IMR-90 (cell line): ENCODE measurements around the gene NDUFAF2. TPM values are rescaled to one million over a fixed set of nuclear protein-coding genes. Genes with fewer than 3 reads are reported as not detected.

Experiments
- ATAC-seq: fragments of 200-7000 bp; cut with Tn5 transposase; 2 replicates; pipeline ENCODE4 v1.9.1; 2020; ENCODE audit warnings: low read depth, mild to moderate bottlenecking, moderate library complexity
- BruUV-seq: library from RNA; stranded (reverse); fragments of 400-500 nt; replicated peaks from 2 replicates; lab custom pipeline; 2021; lab: Mats Ljungman, UMichigan
- CTCF ChIA-PET: fragments of 300-600 bp; formaldehyde crosslinking; extraction: SDS; loops from one replicate; lab custom pipeline; 2021; ENCODE audit warnings: antibody characterized with exemption; lab: Yijun Ruan, JAX
- POLR2A ChIA-PET: fragments of 300-600 bp; sonication (Branson Sonifier 250); formaldehyde crosslinking; loops from one replicate; lab custom pipeline; 2022; ENCODE audit warnings: antibody characterized with exemption; ENCODE audit not compliant: unreplicated experiment; lab: Charles Lee
- DNase-seq: peaks from one replicate; pipeline ENCODE4 v3.0.0; 2013
- H2AFZ ChIP-seq: replicated peaks from 2 replicates; pipeline ENCODE3; 2013; ENCODE audit warnings: low read length, mild to moderate bottlenecking; ENCODE audit not compliant: poor library complexity
- H2AK5ac ChIP-seq: 2 replicates; pipeline ENCODE4 v1.6.1; 2013; ENCODE audit warnings: low read depth, low read length, inconsistent platforms
- H2AK9ac ChIP-seq: replicated peaks from 2 replicates; pipeline ENCODE3; 2013; ENCODE audit warnings: mild to moderate bottlenecking, low read depth, low read length, moderate library complexity; ENCODE audit not compliant: poor library complexity
- H2BK120ac ChIP-seq: 2 replicates; pipeline ENCODE4 v1.6.1; 2013; ENCODE audit warnings: low read depth, low read length, inconsistent platforms
- H2BK15ac ChIP-seq: 3 replicates; pipeline ENCODE4 v1.6.1; 2013; ENCODE audit warnings: low read depth, low read length, inconsistent platforms
- H2BK20ac ChIP-seq: 2 replicates; pipeline ENCODE4 v1.6.1; 2013; ENCODE audit warnings: low read depth, mild to moderate bottlenecking, inconsistent platforms, low read length, moderate library complexity
- H2BK5ac ChIP-seq: 2 replicates; pipeline ENCODE4 v1.6.1; 2013; ENCODE audit warnings: mild to moderate bottlenecking, low read depth, low read length, inconsistent platforms; ENCODE audit not compliant: poor library complexity, severe bottlenecking
- H3K14ac ChIP-seq: replicated peaks from 2 replicates; pipeline ENCODE4 v1.6.1; 2013; ENCODE audit warnings: low read depth, low read length, inconsistent platforms
- H3K18ac ChIP-seq: 2 replicates; pipeline ENCODE4 v1.6.1; 2013; ENCODE audit warnings: low read depth, low read length, control low read depth
- H3K23ac ChIP-seq: 2 replicates; pipeline ENCODE4 v1.6.1; 2013; ENCODE audit warnings: low read depth, low read length, inconsistent platforms
- H3K27ac ChIP-seq: 2 replicates; pipeline ENCODE4 v1.5.1; 2013; ENCODE audit warnings: mild to moderate bottlenecking, control low read depth, low read length; ENCODE audit not compliant: insufficient read depth
- H3K27me3 ChIP-seq: 2 replicates; pipeline ENCODE4 v1.6.1; 2013; ENCODE audit warnings: low read length; ENCODE audit not compliant: control insufficient read depth, insufficient read depth
- H3K36me3 ChIP-seq: 2 replicates; pipeline ENCODE4 v1.6.1; 2013; ENCODE audit warnings: low read length, mixed read lengths; ENCODE audit not compliant: control insufficient read depth, insufficient read depth
- H3K4ac ChIP-seq: 2 replicates; pipeline ENCODE4 v1.6.1; 2013; ENCODE audit warnings: low read depth, low read length, inconsistent platforms
- H3K4me1 ChIP-seq: 2 replicates; pipeline ENCODE4 v1.6.1; 2013; ENCODE audit warnings: low read length, mixed read lengths; ENCODE audit not compliant: control insufficient read depth, insufficient read depth
- H3K4me2 ChIP-seq: 2 replicates; pipeline ENCODE4 v1.6.1; 2013; ENCODE audit warnings: low read depth, mild to moderate bottlenecking, control low read depth, low read length, moderate library complexity
- H3K4me3 ChIP-seq: 2 replicates; pipeline ENCODE4 v1.5.1; 2013; ENCODE audit warnings: low read depth, mild to moderate bottlenecking, control low read depth, low read length, moderate library complexity; ENCODE audit not compliant: insufficient read depth
- H3K56ac ChIP-seq: 2 replicates; pipeline ENCODE4 v1.6.1; 2013; ENCODE audit warnings: low read length, inconsistent platforms; ENCODE audit not compliant: insufficient read depth; ENCODE audit errors: extremely low read depth
- H3K79me1 ChIP-seq, 2 experiments: 2 replicates each; pipeline ENCODE4 v1.6.1; 2013; ENCODE audit warnings: low read length in 2 of 2, inconsistent platforms in 1 of 2, low read depth in 1 of 2
- H3K9ac ChIP-seq: 2 replicates; pipeline ENCODE4 v1.6.1; 2013; ENCODE audit warnings: low read depth, low read length, control low read depth
- H3K9me1 ChIP-seq: 2 replicates; pipeline ENCODE4 v1.6.1; 2013; ENCODE audit warnings: low read length, inconsistent platforms; ENCODE audit not compliant: insufficient read depth
- H3K9me3 ChIP-seq: 2 replicates; pipeline ENCODE4 v1.6.1; 2013; ENCODE audit warnings: low read length; ENCODE audit not compliant: control insufficient read depth, insufficient read depth
- H4K20me1 ChIP-seq: 2 replicates; pipeline ENCODE4 v1.6.1; 2013; ENCODE audit warnings: low read length, inconsistent platforms; ENCODE audit not compliant: insufficient read depth
- H4K5ac ChIP-seq: 2 replicates; pipeline ENCODE4 v1.6.1; 2013; ENCODE audit warnings: mild to moderate bottlenecking, low read depth, low read length, control low read depth
- H4K8ac ChIP-seq, 2 experiments: 2 replicates each; pipeline ENCODE4 v1.6.1; 2013; ENCODE audit warnings: low read depth in 2 of 2, low read length in 2 of 2, control low read depth in 1 of 2, inconsistent platforms in 1 of 2
- H4K91ac ChIP-seq: 2 replicates; pipeline ENCODE4 v1.6.1; 2013; ENCODE audit warnings: low read depth, low read length, inconsistent platforms; ENCODE audit not compliant: insufficient read depth
- CEBPB ChIP-seq: IDR thresholded peaks from 2 replicates; pipeline ENCODE4 v1.6.1; 2012; ENCODE audit warnings: low read depth, low read length, improper control_type of control experiment
- CHD1 ChIP-seq: IDR thresholded peaks from 2 replicates; pipeline ENCODE4 v1.6.1; 2012; ENCODE audit warnings: low read depth, low read length, improper control_type of control experiment
- MXI1 ChIP-seq: IDR thresholded peaks from 2 replicates; pipeline ENCODE4 v1.6.1; 2012; ENCODE audit warnings: low read depth, mild to moderate bottlenecking, low read length, moderate library complexity, borderline replicate concordance
- RCOR1 ChIP-seq: IDR thresholded peaks from 2 replicates; pipeline ENCODE4 v1.6.1; 2012; ENCODE audit warnings: mild to moderate bottlenecking, low read length, improper control_type of control experiment; ENCODE audit not compliant: insufficient replicate concordance
- USF2 ChIP-seq: fragments of 150-350 bp; IDR thresholded peaks from 2 replicates; pipeline ENCODE4 v1.6.1; 2017; ENCODE audit warnings: mild to moderate bottlenecking, antibody characterized with exemption, low read length, low read depth
- WGBS, 2 experiments: methylation state at CpG; one replicate each; pipeline versions ENCODE4 v1.1.5 to v1.1.7; 2013; ENCODE audit warnings: missing lambda C conversion rate in 2 of 2; ENCODE audit not compliant: insufficient read length in 1 of 2; ENCODE audit errors: extremely low coverage in 2 of 2; 5-methylcytosine and 5-hydroxymethylcytosine counted together
- dilution Hi-C: fragments of 300-500 bp; cut with HindIII; formaldehyde crosslinking; loops from one replicate; pipeline ENCODE4 v1.14.3; 2018; ENCODE audit warnings: low sequenced_read_pairs; ENCODE audit not compliant: unreplicated experiment
- in situ Hi-C: fragments of 300-500 bp; cut with MboI; formaldehyde crosslinking; loops from 3 replicates; pipeline ENCODE4 v1.14.3; 2019; ENCODE audit warnings: low sequenced_read_pairs, inconsistent platforms, mixed read lengths
- intact Hi-C: fragments of 100-400 bp; cut with micrococcal nuclease; formaldehyde crosslinking; loops from 2 replicates; pipeline ENCODE4 v1.10.0; 2022
- polyA plus RNA-seq, 3 experiments: library from polyadenylated mRNA; depleted of rRNA; stranded (reverse); fragments of >200 nt; gene quantifications; 2 replicates each; pipeline ENCODE4 v1.2.3, GENCODE V29; 2012; ENCODE audit warnings: low replicate concordance in 1 of 3
- total RNA-seq: library from RNA; depleted of rRNA; stranded (reverse); fragments of >200 nt; gene quantifications from 2 replicates; pipeline ENCODE4 v1.2.3, GENCODE V29; 2012

NDUFAF2 gene
- total and polyA plus RNA-seq, 2 of the 4 experiments (the other 2 are of a cell fraction) = 11.8 to 24.7 TPM

GRCh38 chr5:61198606-61199005 is 253.6 kb downstream of the NDUFAF2 start:
- H3K4ac ChIP-seq = no peak overlapping the region
- CTCF ChIA-PET = interaction anchor here (0.6 kb wide), 1 partner anchor 1184 kb away, joined by 4 read pairs; no protein-coding TSS in a partner anchor
- POLR2A ChIA-PET = no interaction called here
- H3K9me3 ChIP-seq = no peaks in the 10 kb centered on the region
- 0 out of 2 replicates have a peak, but pooled peaks cover 4% of the 10 kb centered on the region for H3K9me1 ChIP-seq
- H3K4me3 ChIP-seq = no peak overlapping the region
- no peak overlapping the region for H3K9ac ChIP-seq
- TF ChIP-seq USF2 = no peak
- no peak for TF ChIP-seq CHD1
- no peak for TF ChIP-seq CEBPB
- no peak for TF ChIP-seq MXI1
- no peak for TF ChIP-seq RCOR1
- no peak overlapping the region for H2AK9ac ChIP-seq
- no peak overlapping the region for H2BK5ac ChIP-seq
- H3K18ac ChIP-seq = no peak overlapping the region
- H2BK15ac ChIP-seq = no peak overlapping the region
- H3K4me1 ChIP-seq = peaks cover 2% of the 10 kb centered on the region; the same call in 1 of the 2 replicates
- no peak overlapping the region for H4K91ac ChIP-seq
- H2AFZ ChIP-seq = no peak overlapping the region
- ATAC-seq (no peak), DNase-seq (no peak)
- dilution Hi-C loops (no loop called here), in situ Hi-C loops (no loop called here), intact Hi-C loops (no loop called here)
- H4K20me1 ChIP-seq = no peaks in the 10 kb centered on the region
- H4K5ac ChIP-seq = no peak overlapping the region
- no peak overlapping the region for H3K14ac ChIP-seq
- H3K56ac ChIP-seq = no peak overlapping the region
- H3K23ac ChIP-seq = no peak overlapping the region
- no peak overlapping the region for H3K4me2 ChIP-seq
- no peak overlapping the region for H3K27ac ChIP-seq
- H3K79me1 ChIP-seq = no peaks in the 10 kb centered on the region
- no peak overlapping the region for H2AK5ac ChIP-seq
- no peak overlapping the region for H2BK120ac ChIP-seq
- BruUV-seq = no TSS peak
- no peaks in the 10 kb centered on the region for H3K27me3 ChIP-seq
- H4K8ac ChIP-seq = no peak overlapping the region
- H2BK20ac ChIP-seq = no peak overlapping the region
- WGBS, 2 experiments = no CpG with 5 or more reads among the region's 2 CpGs
- no peaks in the 10 kb centered on the region for H3K36me3 ChIP-seq
